Measurements from ENCODE around the gene ZNF19.

DNA sequence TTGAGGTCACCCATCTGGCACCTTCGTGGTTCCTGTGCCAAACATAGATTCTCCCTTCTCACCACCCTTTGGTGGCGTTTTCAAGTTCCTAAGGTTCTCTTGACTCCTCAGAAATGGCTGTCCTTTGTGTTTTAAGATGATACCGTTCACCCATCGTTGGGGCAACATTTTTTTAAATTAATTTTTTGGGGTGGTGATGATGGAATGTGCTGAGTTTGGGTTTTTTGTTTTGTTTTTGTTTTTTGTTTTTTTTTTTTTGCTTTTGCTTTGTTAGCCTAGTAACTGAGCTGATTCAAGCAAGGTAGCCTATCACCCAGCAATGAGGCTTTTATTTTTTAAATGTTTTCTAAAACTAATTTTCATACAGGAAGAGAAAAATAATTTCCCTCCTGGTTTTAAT, 39.7 kb upstream of the ZNF19 start:
- no peak for TF ChIP-seq CTCF (IDR thresholded peaks at IDR 0.05)
- no peak for TF ChIP-seq POLR2A (IDR thresholded peaks at IDR 0.05)
- TF ChIP-seq EP300 (IDR thresholded peaks at IDR 0.05; ENCODE audit: low read depth) = no peak
- no peak for TF ChIP-seq POLR2AphosphoS5 (IDR thresholded peaks at IDR 0.05)
